ENCODE results near the gene HNRNPM.
A peak's percentile ranks its signal among the peaks of the same experiment; 100 is the strongest.
"Not testable (repeated sequence)": the region's sequence is repeated elsewhere in the genome, so short reads cannot be mapped to it uniquely, and the experiment has no call there.

The HNRNPM gene

DNA sequence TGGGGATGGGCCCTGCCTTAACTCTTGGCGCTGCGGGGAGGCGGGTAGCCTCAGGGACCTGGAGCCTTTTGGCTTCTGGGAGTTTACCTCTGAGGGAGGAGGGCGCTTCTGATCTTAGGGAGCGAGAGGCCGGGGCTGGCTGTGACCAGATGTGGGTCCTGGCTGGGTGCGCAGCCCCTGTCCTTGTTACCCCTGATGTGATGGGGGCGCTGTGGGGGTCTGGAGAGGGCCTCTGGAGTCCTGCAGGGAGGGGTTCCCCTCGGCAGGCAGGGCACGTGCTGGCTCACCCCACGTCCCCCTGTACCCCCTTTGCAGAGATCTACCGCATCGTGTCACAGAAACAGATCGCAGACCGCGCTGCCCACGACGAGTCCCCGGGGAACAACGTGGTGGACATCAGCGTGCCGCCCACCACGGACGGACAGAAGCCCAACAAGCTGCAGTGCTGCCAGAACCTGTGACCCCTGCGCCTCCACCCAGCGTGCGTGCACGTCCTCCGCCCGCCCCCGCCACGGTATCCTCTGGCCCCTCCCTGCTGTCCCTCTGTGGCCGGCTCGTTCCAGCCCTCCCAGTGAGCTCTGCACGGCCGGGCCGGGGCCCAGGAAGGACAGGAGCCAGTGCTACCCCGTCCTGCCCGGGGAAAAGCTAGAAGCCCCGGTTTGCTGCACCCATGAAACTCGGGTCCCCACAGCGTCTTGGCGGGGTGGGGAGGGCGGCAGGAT, 41.5 kb upstream of the HNRNPM start:
- H3K36me3 ChIP-seq (ENCODE audit: control insufficient read depth, insufficient read depth, low read length) = peaks cover 31% of the 10 kb centered on the region
- no CpG with 5 or more reads among the region's 44 CpGs for WGBS (ENCODE audit: insufficient coverage, insufficient read length)

GRCh38 chr19:8403820-8404109, 41.0 kb upstream of the HNRNPM start:
- DNase-seq (ENCODE audit: low read depth, low spot score) = no peak
- WGBS (ENCODE audit: insufficient coverage, insufficient read length) = no CpG with 5 or more reads among the region's 24 CpGs
- H3K4me3 ChIP-seq (ENCODE audit: low read length) = no peak overlapping the region
- no peak overlapping the region for H3K27ac ChIP-seq (ENCODE audit: low read length)
- H3K9me3 ChIP-seq (ENCODE audit: control insufficient read depth, insufficient read depth, low read length) = no peaks in the 10 kb centered on the region
- H3K4me1 ChIP-seq (ENCODE audit: control insufficient read depth, insufficient read depth, low read length) = no peaks in the 10 kb centered on the region
- H3K27me3 ChIP-seq (ENCODE audit: control insufficient read depth, insufficient read depth, low read length) = no peaks in the 10 kb centered on the region
- H3K36me3 ChIP-seq (ENCODE audit: control insufficient read depth, insufficient read depth, low read length) = peaks cover 31% of the 10 kb centered on the region

More for the DNA sequence above, 41.5 kb upstream of the HNRNPM start:
- Histone ChIP-seq H3K4me1 (ENCODE audit: control insufficient read depth, insufficient read depth, low read length) (no peaks in the 10 kb centered on the region), H3K4me3 (ENCODE audit: low read length) (no peak overlapping the region), H3K27me3 (ENCODE audit: control insufficient read depth, insufficient read depth, low read length) (no peaks in the 10 kb centered on the region), H3K9me3 (ENCODE audit: control insufficient read depth, insufficient read depth, low read length) (no peaks in the 10 kb centered on the region), H3K27ac (ENCODE audit: low read length) (no peak overlapping the region)
- DNase-seq (ENCODE audit: low read depth, low spot score) = no peak

- WGBS (ENCODE audit: insufficient coverage, insufficient read length) = no CpG with 5 or more reads among the region's 18 CpGs
- H3K4me1 ChIP-seq (ENCODE audit: control insufficient read depth, insufficient read depth, low read length) = no peaks in the 10 kb centered on the region
- no peaks in the 10 kb centered on the region for H3K9me3 ChIP-seq (ENCODE audit: control insufficient read depth, insufficient read depth, low read length)
- H3K27me3 ChIP-seq (ENCODE audit: control insufficient read depth, insufficient read depth, low read length) = no peaks in the 10 kb centered on the region
- no peak for DNase-seq (ENCODE audit: low read depth, low spot score)
- peaks cover 31% of the 10 kb centered on the region for H3K36me3 ChIP-seq (ENCODE audit: control insufficient read depth, insufficient read depth, low read length)
- H3K27ac ChIP-seq (ENCODE audit: low read length) = no peak overlapping the region
- no peak overlapping the region for H3K4me3 ChIP-seq (ENCODE audit: low read length)
Measured at GRCh38 chr19:8404391-8405151, 40.2 kb upstream of the HNRNPM start.

GRCh38 chr19:8410718-8411117, 34.1 kb upstream of the HNRNPM start:
- not testable (repeated sequence) for H3K36me3 ChIP-seq (ENCODE audit: control insufficient read depth, insufficient read depth, low read length); DNase-seq (ENCODE audit: low read depth, low spot score); H3K27ac ChIP-seq (ENCODE audit: low read length); H3K4me3 ChIP-seq (ENCODE audit: low read length); H3K4me1 ChIP-seq (ENCODE audit: control insufficient read depth, insufficient read depth, low read length); H3K27me3 ChIP-seq (ENCODE audit: control insufficient read depth, insufficient read depth, low read length); H3K9me3 ChIP-seq (ENCODE audit: control insufficient read depth, insufficient read depth, low read length)
- WGBS (ENCODE audit: insufficient coverage, insufficient read length) = no CpG with 5 or more reads among the region's 13 CpGs

DNA sequence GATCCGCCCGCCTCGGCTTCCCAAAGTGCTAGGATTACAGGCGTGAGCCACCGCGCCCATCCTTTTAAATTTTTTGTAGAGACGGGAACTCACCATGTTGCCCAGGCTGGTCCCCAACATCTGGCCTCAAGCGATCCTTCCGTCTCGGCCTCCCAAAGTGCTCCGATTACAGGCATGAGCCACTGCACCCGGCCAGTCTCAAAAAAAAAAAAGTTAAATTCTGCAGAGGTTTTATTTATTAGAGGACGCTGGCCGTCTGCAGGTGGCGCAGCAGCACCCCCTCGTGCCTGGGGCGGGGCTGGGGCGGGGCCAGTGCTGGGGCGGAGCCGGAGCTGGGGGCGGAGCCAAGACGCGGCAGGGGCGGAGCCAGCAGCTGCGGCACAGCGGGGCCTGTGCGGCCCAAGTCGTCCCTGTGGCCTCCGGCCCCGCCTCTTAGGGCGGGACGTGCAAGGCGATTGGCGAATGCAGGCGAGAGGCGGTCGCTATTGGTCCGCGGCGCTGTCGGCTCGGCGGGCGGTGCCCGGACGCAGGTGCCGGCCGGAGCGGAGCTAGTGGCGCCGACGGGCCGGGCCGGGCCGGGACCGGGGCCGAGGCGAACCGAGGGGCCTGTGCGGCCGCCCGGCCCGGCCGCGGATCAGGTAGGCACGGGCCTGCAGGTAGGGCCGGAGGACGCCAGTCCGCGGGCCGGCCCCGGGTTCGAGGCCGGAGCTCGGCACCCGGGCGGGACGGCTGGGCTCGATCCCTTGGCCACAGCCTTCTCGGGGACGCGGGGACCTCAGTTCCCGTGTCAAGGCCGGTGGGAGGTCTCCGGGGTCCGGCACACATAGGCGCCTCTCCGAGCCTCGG, 31.8 kb upstream of the HNRNPM start, which contains the start of gene MARCHF2:
Gene MARCHF2, plus strand, starts transcription at position 523 of the 846 bp plus-strand sequence. CDS start 8,536 bp downstream, outside the sequence.
- Histone ChIP-seq H3K36me3 (ENCODE audit: control insufficient read depth, insufficient read depth, low read length) (no peaks in the 10 kb centered on the region), H3K27ac (ENCODE audit: low read length) (no peak within 1 kb of the TSS), H3K9me3 (ENCODE audit: control insufficient read depth, insufficient read depth, low read length) (no peaks in the 10 kb centered on the region), H3K27me3 (ENCODE audit: control insufficient read depth, insufficient read depth, low read length) (no peaks in the 10 kb centered on the region), H3K4me3 (ENCODE audit: low read length) (peak within 1 kb of the TSS; percentile 76), H3K4me1 (ENCODE audit: control insufficient read depth, insufficient read depth, low read length) (no peaks in the 10 kb centered on the region)
- WGBS (ENCODE audit: insufficient coverage, insufficient read length) = no CpG with 5 or more reads among the region's 89 CpGs
- DNase-seq (ENCODE audit: low read depth, low spot score) = peak; percentile 82

GRCh38 chr19:8413629-8413995, 31.2 kb upstream of the HNRNPM start:
- Histone ChIP-seq H3K27ac (ENCODE audit: low read length) (no peak overlapping the region), H3K9me3 (ENCODE audit: control insufficient read depth, insufficient read depth, low read length) (no peaks in the 10 kb centered on the region), H3K4me3 (ENCODE audit: low read length) (peak overlapping the region; percentile 76), H3K4me1 (ENCODE audit: control insufficient read depth, insufficient read depth, low read length) (no peaks in the 10 kb centered on the region), H3K36me3 (ENCODE audit: control insufficient read depth, insufficient read depth, low read length) (no peaks in the 10 kb centered on the region), H3K27me3 (ENCODE audit: control insufficient read depth, insufficient read depth, low read length) (no peaks in the 10 kb centered on the region)
- no CpG with 5 or more reads among the region's 3 CpGs for WGBS (ENCODE audit: insufficient coverage, insufficient read length)
- no peak for DNase-seq (ENCODE audit: low read depth, low spot score)

- WGBS (ENCODE audit: insufficient coverage, insufficient read length) = no CpG with 5 or more reads among the region's 4 CpGs
- H3K27ac ChIP-seq (ENCODE audit: low read length) = no peak overlapping the region
- no peaks in the 10 kb centered on the region for H3K4me1 ChIP-seq (ENCODE audit: control insufficient read depth, insufficient read depth, low read length)
- no peak overlapping the region for H3K4me3 ChIP-seq (ENCODE audit: low read length)
- H3K36me3 ChIP-seq (ENCODE audit: control insufficient read depth, insufficient read depth, low read length) = no peaks in the 10 kb centered on the region
- H3K27me3 ChIP-seq (ENCODE audit: control insufficient read depth, insufficient read depth, low read length) = no peaks in the 10 kb centered on the region
- H3K9me3 ChIP-seq (ENCODE audit: control insufficient read depth, insufficient read depth, low read length) = no peaks in the 10 kb centered on the region
- no peak for DNase-seq (ENCODE audit: low read depth, low spot score)
Measured at GRCh38 chr19:8416796-8417195, 28.0 kb upstream of the HNRNPM start.

DNA sequence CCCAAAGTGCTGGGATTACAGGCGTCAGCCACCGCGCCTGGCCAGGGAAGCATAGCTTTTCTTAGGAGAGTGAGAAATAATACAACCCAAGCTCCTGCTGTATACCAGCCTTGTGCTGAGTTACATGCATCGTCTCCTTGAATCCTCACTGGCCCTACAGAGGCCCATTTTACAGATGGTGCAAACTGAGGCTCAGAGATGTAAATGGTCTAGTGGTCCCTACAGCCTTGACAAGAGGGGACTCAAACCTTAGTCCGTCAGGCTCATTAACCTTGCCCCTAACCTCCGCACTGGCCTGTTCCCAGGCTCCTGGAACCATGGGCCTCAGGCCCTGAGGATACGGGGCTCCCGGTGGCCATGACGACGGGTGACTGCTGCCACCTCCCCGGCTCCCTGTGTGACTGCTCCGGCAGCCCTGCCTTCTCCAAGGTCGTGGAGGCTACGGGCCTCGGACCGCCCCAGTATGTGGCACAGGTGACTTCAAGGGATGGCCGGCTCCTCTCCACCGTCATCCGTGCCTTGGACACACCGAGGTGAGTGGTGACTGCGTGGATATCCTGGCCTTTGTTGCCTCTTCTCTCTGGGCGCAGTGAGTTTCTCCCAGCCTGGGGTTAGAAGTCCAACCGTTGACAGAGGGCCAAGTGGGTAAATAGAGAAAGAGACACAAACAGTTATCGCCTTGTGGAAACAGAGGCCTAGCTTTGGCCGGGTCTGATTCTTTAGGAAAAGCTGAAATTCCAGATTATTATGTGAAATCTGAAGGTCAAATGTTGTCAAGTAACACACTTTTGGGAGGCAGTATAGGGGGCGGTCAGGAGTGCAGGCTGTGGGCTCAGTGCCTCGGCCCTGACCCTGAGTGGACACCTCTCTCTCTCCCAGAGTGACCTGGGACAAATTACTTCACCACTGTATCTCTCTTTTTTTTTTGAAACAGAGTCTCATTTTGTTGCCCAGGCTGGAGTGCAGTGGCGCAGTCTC, 23.0 kb upstream of the HNRNPM start:
- H3K27ac ChIP-seq (ENCODE audit: low read length) = no peak overlapping the region
- H3K4me1 ChIP-seq (ENCODE audit: control insufficient read depth, insufficient read depth, low read length) = no peaks in the 10 kb centered on the region
- H3K36me3 ChIP-seq (ENCODE audit: control insufficient read depth, insufficient read depth, low read length) = no peaks in the 10 kb centered on the region
- DNase-seq (ENCODE audit: low read depth, low spot score) = no peak
- H3K9me3 ChIP-seq (ENCODE audit: control insufficient read depth, insufficient read depth, low read length) = no peaks in the 10 kb centered on the region
- H3K27me3 ChIP-seq (ENCODE audit: control insufficient read depth, insufficient read depth, low read length) = no peaks in the 10 kb centered on the region
- no CpG with 5 or more reads among the region's 28 CpGs for WGBS (ENCODE audit: insufficient coverage, insufficient read length)
- no peak overlapping the region for H3K4me3 ChIP-seq (ENCODE audit: low read length)

DNA sequence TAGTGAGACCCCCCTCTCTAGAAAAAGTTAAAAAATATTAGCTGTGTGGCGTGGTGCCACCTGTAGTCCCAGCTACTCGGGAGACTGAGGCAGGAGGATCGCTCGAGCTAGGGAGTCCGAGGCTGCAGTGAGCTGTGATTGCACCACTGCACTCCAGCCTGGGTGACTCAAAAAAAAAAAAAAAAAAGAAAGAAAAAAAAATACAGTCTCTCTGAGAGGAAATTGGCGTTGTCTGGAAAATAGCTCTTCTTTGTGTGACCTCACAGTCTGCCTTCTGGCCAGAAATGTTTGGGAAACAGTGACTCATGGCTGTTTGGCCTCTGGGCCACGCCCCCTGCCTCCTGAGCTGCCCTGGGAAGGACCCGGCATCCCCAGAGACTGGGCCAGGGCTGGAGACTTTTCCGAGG, 21.0 kb upstream of the HNRNPM start:
- no peak overlapping the region for H3K27ac ChIP-seq (ENCODE audit: low read length)
- WGBS (ENCODE audit: insufficient coverage, insufficient read length) = no CpG with 5 or more reads among the region's 9 CpGs
- no peaks in the 10 kb centered on the region for H3K27me3 ChIP-seq (ENCODE audit: control insufficient read depth, insufficient read depth, low read length)
- H3K9me3 ChIP-seq (ENCODE audit: control insufficient read depth, insufficient read depth, low read length) = no peaks in the 10 kb centered on the region
- DNase-seq (ENCODE audit: low read depth, low spot score) = no peak
- no peaks in the 10 kb centered on the region for H3K36me3 ChIP-seq (ENCODE audit: control insufficient read depth, insufficient read depth, low read length)
- no peaks in the 10 kb centered on the region for H3K4me1 ChIP-seq (ENCODE audit: control insufficient read depth, insufficient read depth, low read length)
- no peak overlapping the region for H3K4me3 ChIP-seq (ENCODE audit: low read length)
